Activated CD4-positive, alpha-beta T cell treated with anti-CD3 and anti-CD28 coated beads for 24 hours (primary cell): ENCODE data around the gene SDSL.

Experiments used
- DNase-seq, 2 donors: peaks; one replicate each; pipeline ENCODE4 v3.0.0-alpha.2; 2020; ENCODE audit warnings: low read depth in 2 of 2

The SDSL gene

DNA sequence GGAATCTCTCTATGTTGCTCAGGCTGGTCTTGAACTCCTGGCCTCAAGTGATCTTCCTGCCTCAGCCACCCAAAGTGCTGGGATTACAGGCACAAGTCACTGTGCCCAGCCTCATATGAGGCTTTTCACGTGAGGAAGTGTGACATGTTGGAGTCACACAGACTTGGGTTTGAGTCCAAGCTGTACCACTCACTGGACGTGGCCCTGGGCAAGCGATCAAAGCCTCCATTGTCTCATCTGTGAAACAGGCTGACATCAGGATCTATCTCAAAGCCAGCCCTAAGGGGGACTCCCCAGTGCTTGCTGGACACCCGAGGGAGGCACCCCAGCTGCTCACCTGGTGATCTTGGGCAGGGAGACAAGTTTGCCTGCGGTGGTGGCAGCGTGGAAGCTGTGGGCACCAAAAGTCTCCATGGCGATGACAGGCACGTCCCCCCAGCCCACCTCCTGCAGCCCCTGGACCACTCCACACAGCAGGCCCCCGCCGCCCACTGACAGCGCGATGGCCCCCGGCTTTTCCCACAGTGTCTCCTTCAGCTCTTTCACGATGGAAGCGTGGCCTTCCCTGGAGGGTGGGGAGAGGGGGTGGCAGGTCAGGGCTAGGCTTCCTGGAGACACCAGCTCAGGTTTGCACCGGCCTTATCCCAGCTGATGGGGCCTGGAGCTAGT, 25.2 kb upstream of the SDSL start:
- DNase-seq = no peak

DNA sequence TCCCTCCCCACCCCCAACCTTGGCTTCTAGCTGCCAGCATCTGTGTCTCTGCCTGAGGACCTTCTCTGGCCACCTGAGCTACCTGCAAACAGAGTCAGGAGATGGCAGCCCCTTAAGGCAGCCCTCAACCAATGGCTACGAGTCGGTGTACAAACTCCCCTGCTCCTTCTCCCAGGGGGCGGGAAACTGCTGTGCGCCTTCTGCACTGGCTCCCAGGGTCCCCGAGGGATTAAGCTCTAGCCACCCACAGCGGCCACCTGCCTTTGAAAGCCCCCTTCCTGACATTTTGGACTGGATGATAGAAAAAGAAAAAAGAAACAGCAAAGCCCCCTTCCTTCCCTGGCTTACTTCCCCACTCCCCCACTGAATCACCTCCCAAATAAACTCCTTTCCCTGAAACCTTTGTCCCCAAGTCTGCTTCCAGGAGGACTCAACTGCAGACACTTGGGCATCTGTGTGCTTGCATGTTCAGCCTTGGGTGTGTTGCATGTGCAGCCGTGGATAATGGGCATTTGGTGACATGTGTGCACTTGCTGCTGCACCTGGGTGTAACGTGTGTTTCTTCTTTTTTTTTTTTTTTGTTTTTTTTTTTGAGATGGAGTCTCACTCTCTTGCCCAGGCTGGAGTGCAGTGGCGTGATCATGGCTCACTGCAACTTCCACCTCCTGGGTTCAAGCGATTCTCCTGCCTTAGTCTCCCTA, 24.5 kb upstream of the SDSL start:
- no peak for DNase-seq

DNA sequence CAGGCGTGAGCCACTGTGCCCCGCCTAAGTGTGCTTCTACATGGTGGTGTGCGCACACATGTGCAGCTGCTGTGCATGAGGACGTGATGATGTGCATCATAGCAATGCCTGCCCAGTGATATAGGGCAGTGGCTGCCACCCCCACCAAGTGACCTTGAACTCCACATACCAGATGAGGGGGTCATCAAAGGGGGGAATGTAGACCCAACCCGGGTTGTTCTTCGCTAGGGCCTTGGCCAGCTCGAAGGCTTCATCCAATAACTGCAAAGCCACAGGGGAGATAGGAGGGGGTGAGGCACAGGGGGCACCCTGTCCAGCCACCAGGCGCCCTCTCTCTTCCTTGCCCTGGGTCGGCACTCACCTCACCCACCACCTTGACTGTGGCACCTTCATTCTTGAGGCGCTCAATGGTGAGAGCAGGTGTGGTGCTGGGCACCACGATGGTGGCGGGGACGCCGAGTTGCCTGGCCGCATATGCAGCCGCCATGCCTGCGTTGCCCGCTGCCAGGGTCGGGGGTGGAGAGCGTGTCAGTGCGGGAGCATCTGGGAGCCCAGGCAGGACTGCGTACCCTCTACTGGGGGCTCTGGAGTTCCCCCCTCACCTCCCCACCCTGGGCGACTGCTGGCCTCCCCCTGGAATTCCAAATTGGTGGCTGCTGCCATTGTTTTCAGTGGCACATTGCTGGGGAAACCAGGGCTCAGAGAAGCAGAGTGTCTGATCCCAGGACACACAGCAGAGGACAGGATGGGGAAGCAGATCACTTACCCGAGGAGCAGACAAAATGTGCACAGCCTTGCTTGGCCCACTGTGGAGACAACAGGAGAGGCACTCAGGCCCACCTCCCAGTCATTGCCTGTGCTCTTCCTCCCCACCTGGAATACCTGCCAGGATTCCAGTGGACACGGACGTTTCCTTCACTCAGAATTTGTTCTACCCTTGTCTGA, 23.6 kb upstream of the SDSL start:
- no peak for DNase-seq

DNA sequence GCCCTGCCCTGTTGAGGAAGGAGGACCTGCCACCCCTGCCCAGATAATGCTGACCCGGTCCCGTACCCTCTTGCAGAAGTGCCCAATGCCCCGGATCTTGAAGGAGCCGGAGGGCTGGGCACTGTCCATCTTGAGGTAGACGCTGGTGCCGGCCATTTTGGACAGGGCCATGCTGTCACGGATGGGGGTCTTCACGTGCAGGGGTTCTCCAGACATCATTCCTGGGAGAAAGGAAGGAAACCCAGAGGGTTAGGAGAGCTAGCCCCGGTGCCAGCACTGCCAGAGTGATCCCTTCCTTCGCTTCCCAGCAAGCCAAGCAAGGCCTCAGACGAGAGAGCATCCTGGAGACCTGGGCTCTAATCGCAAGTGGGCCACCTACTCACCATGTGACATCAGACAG, 22.7 kb upstream of the SDSL start:
- DNase-seq = no peak

DNA sequence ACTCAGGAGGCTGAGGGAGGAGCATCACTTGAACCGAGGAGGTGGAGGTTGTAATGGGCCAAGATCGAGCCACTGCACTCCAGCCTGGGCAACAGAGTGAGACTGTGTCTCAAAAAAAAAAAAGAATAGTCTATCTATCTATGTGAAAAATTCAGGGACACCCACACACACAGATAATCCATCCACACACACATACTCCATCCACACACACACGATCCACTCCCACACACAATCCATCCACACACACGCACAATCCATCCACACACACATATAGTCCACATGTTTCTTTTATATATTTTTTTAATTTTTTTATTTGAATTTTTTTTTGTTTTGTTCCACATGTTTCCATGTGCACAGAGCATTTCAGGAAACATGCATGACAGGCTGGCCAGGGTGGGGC, 21.8 kb upstream of the SDSL start:
- no peak for DNase-seq

DNA sequence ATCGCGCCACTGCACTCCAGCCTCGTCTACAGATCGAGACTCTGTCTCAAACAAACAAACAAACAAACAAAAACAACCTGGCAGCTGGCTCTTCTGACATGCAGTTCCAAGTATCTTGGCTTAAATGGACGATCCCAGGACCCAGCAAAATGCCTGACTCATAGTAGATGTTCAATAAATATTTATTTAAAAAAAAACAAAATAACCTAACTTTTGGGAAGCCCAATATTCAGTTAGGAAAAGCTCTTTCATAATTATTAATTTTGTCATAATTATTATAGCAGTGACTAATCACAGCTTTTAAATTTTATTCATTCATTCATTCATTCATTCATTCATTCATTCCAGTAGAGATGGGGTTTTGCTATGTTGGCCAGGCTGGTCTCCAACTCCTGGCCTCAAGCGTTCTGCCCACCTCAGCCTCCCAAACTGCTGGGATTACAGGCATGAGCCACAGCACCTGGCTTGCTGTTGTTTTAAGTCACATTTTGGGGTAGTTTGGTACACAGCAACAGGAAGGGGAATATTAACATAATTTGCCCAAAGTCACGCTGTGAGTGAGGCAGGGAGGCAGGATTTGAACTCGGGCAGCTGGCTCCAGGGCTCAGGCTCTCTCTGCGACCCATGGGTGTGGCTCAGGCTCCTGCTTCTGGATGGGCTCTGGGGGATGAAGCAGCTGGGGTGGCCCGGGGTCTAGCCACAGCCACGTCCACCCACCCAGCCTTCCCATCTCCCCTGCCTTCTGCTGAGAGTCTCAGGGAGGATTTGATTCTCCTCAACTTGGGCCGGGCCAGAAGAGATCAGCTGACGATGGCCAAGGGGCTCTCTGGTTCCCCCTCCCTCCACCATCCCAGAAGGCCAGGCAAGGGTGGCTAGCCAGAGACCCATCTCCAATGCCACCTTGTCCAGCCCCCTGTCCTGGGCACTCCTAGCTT, 20.8 kb upstream of the SDSL start:
- no peak for DNase-seq

DNA sequence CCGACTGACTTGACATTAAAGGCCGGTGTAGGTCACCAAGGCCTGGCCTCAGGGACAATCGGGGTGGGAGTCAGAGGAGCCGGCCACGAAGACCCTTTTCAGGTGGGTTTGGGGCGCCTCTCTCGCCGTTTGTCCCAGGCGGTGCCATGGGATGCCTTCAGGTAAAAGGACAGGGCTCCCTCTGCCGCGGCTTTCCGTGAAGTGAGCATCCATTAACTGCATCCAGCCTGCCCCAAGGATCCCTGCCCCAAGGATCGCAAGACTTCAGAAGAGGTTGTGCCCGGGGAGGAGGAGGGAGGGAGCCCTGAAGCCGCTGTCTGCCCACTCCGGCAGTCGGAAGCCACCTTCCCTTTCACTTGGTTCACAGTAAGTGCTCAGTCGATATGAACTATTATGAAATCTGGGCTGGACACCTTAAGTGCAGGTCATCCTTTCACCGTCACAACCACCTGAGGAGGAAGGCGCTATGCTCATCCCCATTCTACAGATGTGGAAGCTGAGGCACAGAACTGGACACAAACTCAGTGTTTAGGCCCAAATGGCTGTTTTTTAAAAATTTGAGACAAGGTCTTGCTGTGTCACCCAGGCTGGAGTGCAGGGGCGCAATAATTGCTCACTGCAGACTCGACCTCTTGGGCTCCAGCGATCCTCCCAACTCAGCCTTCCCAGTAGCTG, 19.5 kb upstream of the SDSL start:
- DNase-seq = no peak

DNA sequence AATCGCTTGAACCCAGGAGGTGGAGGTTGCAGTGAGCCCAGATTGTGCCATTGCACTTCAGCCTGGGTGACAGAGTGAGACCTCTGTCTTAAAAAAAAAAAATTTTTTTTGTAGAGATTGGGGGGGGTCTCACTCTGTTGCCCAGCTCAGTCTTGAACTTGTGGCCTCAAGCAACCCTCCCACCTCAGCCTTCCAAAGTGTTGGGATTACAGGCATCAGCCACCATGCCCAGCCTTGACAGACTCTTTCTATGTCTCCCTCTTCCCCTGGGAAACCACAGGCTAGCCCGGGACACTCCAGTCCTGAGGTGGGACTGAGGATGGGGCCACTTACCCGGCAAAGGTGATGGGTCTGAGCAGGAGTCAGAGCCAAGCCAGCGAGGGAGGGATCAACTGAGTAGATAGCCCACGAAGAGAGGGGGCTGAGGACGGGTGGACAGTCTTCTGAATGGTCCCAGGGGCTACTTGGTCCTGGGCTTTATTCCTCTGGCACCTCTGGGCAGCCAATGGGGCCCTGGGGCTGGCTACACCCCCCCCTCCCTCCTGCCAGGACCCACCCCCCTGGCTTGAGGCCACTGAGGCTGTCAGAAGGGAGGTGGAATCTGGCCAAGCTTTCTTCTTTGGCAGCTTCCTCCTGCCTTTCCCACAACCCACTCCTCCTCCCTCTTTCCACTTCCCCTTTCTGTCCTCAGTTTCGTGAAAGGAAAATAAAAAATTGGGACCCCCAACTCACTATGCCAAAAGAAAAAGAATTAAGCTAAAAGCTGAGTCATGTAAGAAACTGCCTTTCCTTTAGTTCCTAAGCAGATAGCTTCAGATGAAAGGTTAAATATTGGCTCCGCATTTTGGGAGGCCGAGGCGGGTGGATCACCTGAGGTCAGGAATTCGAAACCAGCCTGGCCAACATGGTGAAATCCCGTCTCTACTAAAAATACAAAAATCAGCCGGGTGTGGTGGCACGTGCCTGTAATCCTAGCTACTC, 18.5 kb upstream of the SDSL start, which contains the start of gene SDS:
TSS of gene SDS (minus strand) at position 453 of the 981 bp plus-strand sequence. CDS start 4,179 bp downstream, outside the sequence.
- no peak for DNase-seq

DNA sequence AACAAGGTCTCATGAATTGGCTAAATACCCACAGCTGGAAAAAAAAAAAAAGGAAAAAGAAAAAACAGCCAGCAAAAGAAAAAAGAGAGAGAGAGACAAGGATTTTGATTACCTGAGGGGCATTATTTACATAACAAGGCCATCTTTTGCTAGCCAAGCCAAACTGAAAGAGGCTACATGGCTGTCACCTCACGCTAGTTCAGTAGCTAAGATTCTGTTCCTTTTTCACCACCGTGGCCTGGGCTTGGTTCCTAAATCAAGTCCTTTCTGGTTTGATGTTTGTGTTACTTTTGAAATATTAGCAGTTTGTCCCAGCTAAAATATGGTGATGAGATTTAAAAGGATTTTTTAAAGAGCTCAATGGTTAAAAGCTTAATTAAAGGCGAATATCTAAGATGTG, 16.5 kb upstream of the SDSL start:
- DNase-seq = no peak

DNA sequence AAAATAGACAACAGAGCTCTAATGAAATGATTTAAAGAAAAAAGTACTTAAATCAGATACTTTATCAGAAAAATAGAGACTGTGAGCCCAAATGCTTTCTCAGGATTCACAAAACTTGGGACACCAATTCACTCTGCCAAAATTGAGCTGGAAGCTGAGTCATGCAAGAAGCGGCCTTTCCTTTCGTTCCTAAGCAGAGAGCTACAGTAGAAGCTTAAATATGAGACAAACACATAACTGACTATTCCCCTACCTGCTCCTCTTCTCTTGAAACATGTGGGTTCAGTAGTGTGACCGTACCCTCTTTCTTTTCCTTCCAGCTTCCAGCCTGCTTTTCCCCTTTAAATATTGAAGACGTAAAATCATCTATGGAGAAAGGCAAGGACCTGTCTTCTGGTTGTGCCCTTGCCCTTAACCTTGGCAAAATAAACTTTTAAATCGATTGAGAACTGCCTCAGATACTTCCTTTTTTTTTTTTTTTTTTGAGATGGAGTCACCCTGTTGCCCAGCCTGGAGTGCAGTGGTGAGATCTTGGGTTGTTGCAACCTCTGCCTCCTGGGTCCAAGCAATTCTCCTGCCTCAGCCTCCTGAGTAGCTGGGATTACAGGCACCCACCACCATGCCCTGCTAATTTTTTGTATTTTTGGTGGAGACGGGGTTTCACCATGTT, 14.1 kb upstream of the SDSL start:
- no peak for DNase-seq

DNA sequence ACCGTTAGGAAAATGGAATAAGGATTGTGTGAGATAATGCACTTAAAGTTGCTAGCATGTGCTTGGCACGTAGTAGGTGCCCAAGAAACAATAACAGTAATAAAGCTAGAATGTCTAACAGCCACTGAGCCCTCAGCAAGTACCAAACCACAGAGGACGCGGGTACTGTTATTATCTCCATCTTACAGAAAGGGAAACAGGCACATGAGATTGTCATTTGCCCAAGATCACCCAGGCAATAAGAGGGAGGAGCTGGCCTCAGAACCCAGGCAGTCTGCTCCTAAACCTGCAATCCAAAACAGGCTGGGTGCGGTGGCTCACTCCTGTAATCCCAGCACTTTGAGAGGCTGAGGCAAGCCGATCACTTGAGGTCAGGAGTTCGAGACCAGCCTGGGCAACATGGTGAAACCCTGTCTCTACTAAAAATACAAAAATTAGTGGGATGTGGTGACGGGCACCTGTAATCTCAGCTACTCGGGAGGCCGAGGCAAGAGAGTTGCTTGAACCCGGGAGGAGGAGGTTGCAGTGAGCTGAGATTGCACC, 13.4 kb upstream of the SDSL start:
- DNase-seq = no peak

DNA sequence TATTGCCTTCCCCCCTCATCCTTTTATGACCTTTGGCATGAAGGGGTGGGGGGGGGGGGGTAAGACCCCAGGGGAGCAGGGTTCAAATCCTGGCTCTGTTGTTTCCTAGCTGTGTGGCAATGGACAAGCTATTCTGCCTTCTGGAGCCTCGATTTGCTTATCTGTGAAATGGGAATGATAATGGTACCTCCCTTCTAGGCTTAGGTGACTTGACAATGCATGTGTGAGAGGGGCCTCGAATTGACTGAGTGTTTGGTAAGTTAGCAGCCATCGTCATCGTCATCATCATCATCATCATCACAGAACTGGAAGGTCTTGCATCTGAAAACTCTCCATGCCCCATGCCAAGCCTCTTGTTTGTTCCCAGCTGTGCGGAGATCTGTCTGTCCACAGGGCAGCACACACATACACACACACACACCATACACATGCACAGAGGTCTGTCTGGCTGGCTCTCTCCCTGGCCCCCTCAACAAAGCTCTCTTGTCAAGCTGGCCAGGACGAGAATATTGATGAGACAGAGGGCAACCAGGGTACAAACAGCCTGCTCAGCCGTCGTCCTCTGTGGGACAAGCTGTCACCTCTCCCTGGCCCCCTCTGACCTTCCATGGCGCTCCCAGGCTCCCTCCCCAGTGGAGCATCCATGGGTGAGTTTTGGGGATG, 12.6 kb upstream of the SDSL start:
- DNase-seq = no peak

DNA sequence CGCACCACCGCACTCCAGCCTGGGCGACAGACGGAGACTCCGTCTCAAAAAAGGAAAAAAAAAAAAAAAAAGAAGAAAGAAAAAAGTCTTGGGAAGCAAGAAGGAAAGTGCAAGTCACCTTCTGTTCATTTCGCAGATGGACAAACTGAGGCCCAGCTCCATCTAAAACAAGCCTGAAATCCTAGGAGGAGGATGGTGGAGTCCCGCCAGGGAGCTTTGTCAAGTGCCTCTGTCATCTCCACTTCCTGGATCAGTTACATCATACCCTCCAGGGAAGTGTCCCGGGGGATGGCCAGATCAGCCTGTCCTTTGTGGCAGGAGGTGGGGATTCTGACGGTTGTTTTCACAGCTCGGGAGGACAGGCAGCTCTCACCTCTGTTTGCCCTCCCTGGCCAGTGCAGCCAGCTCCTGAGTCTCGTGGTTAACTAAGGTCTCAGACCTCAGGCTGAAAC, 8.7 kb upstream of the SDSL start:
- DNase-seq = no peak

DNA sequence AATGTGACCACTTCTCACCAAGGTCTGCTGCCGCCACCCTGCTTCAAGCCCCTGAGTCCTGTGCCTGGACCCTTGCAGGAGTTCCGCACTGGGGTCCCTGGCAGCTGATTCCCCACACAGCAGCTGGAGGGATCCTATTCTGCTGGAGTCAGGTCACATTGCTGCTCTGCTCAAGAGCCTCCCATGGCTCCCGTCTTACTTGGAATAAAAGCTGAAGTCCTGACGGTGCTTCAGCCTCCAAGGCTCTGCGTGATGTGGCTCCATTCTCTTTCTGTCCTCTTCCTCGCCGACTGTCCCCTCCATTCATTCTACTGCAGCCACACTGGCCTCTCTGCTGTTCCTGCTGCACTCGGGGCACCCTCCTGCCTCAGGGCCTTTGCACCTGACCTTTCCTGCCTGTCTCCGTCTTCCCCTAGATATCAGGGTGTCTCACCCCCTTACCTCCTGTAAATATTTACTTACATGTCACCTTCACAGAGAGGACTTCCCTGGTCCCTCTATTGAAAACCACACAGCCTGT, 7.6 kb upstream of the SDSL start:
- no peak for DNase-seq

DNA sequence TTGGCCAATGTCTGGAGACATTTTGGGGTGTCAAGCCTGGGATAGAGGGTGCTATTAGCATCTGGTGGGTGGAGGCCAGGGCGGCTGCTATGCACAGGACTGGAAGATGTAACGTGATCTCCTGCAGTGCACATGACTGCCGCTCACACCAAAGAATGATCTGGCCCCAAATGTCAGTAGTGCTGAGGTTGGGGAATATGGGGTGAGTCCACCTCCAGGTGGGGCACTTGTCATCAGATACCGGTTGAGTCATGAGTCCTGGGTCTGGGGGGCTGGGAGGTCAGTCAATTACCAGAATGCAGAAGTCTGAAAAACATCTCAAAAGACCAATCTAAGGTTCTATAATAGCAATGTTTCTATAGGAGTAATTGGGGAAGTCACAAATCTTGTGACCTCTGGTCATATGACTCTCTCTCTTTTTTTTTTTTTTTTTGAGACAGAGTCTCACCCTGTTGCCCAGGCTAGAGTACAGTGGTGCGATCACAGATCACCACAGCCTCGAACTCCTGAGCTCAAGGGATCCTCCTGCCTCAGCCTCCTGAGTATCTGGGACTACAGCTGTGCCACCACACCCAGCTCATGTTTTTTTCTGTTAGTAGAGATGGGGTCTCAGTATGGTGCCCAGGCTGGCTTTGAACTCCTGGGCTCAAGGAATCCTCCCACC, 6.0 kb upstream of the SDSL start:
- no peak for DNase-seq

DNA sequence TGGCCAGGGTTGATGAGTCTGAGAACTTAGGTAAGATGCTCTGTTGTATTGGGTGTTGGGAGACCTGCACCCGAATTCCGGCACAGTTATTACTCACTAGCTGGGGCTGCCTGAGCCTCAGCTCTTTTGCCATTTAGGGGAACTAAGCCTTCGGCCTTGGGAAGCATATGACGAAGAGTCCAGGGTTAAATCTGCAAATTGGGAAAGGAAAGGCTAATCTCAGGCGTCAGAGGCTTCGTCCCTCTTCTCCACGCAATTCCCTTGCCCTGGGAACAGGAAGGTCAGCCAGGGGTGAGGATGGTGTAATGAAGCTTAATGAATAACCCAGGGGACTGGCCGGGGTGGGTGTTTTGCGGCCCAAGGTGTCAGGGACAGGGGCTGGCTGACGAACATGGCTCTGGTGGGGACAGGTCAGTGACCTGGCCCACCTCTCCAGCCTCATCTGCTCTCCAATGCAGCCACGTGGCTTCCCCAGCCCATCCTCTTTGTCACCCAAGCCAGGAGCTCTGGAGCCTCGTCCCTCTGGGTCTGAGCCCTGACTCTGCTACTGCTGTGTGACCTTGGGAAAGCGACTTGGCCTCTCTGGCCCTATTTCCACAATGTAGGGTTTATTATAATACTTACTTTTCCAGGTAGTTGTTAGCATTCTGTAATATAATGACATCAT, 3.8 kb upstream of the SDSL start:
- no peak for DNase-seq
